Aorta (tissue), 5 donors: Measurements from ENCODE around the gene FYB1. TPM values are rescaled to one million over a fixed set of nuclear protein-coding genes. Genes with fewer than 3 reads are reported as not detected.

Experiments
- ATAC-seq: fragments of 200-7000 bp; cut with Tn5 transposase; one replicate; pipeline ENCODE4 v1.9.1; 2022; ENCODE audit warnings: moderate library complexity; ENCODE audit not compliant: low FRiP score
- DNase-seq, 2 donors: peaks; one replicate each; pipeline ENCODE4 v3.0.0-alpha.2; 2020
- H3K27ac ChIP-seq, 2 donors: one replicate each; pipeline ENCODE4 v1.5.1; 2013; ENCODE audit warnings: low read length in 2 of 2, mild to moderate bottlenecking in 2 of 2, moderate library complexity in 2 of 2, control low read depth in 1 of 2, inconsistent platforms in 1 of 2, low read depth in 1 of 2
- H3K27me3 ChIP-seq, 2 donors: one replicate each; pipeline ENCODE4 v1.6.1; 2013; ENCODE audit warnings: control low read depth in 1 of 2, low read length in 1 of 2, mild to moderate bottlenecking in 1 of 2, moderate library complexity in 1 of 2; ENCODE audit not compliant: insufficient read depth in 2 of 2, control insufficient read depth in 1 of 2
- H3K36me3 ChIP-seq, 2 donors: one replicate each; pipeline ENCODE4 v1.6.1; 2013; ENCODE audit warnings: control low read depth in 1 of 2, low read length in 1 of 2, mild to moderate bottlenecking in 1 of 2; ENCODE audit not compliant: insufficient read depth in 2 of 2, control insufficient read depth in 1 of 2
- H3K4me1 ChIP-seq, 2 donors: one replicate each; pipeline ENCODE4 v1.6.1; 2013; ENCODE audit warnings: low read length in 2 of 2, control low read depth in 1 of 2, mild to moderate bottlenecking in 1 of 2, moderate library complexity in 1 of 2; ENCODE audit not compliant: insufficient read depth in 2 of 2, control insufficient read depth in 1 of 2
- H3K4me3 ChIP-seq, 2 donors: one replicate each; pipeline ENCODE4 v1.5.1; 2013; ENCODE audit warnings: low read length in 2 of 2, control low read depth in 1 of 2, mild to moderate bottlenecking in 1 of 2
- H3K9me3 ChIP-seq: one replicate; pipeline ENCODE4 v1.6.1; 2013; ENCODE audit warnings: mild to moderate bottlenecking, low read length; ENCODE audit not compliant: control insufficient read depth
- WGBS, 2 donors: extraction: QIAGEN DNeasy Blood & Tissue Kit; methylation state at CpG; one replicate each; pipeline ENCODE4 v1.1.7; 2013; 5-methylcytosine and 5-hydroxymethylcytosine counted together
- intact Hi-C, 2 donors: fragments of 100-400 bp; cut with DNase I; formaldehyde crosslinking; loops; one replicate each; pipeline versions ENCODE4 v1.14.2 to v1.15.0; 2022
- polyA plus RNA-seq, 2 donors: library from polyadenylated mRNA; stranded (reverse); fragments of 200-250 nt; gene quantifications; one replicate each; pipeline ENCODE4 v1.2.3, GENCODE V29; 2013
- total RNA-seq, 2 donors: library from RNA; stranded (reverse); fragmentation: NEBNext Ultra II Directional; extraction: Animal tissue kit (Norgen Biotek cat#: 25700); gene quantifications; one replicate each; pipeline ENCODE4 v1.2.1, GENCODE V29; 2021
- donor health status: healthy with polysubstance abuse.
- donor health status: Bipolar disorder and iron deficiency.
- donor health status: DM: no; HTN: no; CAD: no.
- donor health status: DM: no; HTN: no; CAD: no.
- donor health status: DM: yes; HTN: yes; CAD: no.

FYB1 gene
- total and polyA plus RNA-seq, 4 donors = 0.87 to 45.8 (median 13.3) TPM

- no peak for ATAC-seq
Measured at GRCh38 chr5:39177631-39177964, 41.8 kb downstream of the FYB1 start.

DNA sequence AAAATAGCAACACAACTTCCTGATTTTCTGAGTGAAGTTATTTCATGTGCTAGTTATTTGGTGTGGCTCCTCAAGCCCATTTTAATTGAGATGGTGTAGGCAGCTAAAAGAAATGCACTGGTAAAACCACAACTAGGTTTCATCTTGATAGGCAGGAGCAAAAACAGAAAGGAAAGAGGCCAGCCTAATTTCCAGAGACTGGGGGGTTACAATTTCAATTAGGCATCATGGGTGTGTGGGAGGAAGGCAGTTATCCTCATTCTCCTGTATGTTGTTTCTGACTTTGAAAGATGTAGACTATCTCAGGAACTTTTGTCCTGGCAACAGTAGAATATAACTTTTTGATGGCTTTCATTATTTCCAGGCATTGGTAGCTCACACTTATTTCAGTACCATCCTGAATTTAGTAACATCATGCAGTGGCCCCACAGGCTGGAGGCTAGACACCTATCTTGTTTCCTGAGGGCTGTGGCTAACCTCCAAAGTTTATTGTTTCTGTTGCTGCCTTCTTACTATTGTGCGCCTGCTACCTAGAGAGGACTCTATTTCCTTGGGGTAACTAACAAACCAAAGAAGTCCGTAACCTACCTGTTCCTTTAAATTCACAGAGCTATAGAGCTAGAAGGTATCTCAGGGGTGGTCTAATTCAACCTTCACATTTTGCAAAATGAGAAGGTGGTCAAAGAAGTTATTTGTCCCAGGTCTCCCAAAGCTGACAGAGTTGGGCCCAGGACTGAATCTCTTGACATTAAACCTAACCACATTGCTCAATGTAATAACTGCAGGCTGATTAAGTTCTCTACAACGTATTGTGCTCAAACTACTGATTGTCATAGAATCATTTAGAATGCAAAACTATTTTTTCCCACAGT, 42.4 kb downstream of the FYB1 start:
- peaks cover 2% of the 10 kb centered on the region for H3K9me3 ChIP-seq
- no peak overlapping the region for H3K4me3 ChIP-seq
- H3K36me3 ChIP-seq = no peaks in the 10 kb centered on the region
- H3K4me1 ChIP-seq = peaks cover 0 to 1% of the 10 kb centered on the region in 2 donors
- no peaks in the 10 kb centered on the region for H3K27me3 ChIP-seq
- H3K27ac ChIP-seq = no peak overlapping the region
- intact Hi-C loops = no loop called here
- WGBS, 2 donors = 78 to 82% methylated on average over 3 of the region's 3 CpGs
- ATAC-seq (no peak), DNase-seq (no peak)

More at GRCh38 chr5:39177631-39177964, 41.8 kb downstream of the FYB1 start:
- H3K27me3 ChIP-seq = no peaks in the 10 kb centered on the region
- no peak overlapping the region for H3K27ac ChIP-seq
- no peaks in the 10 kb centered on the region for H3K36me3 ChIP-seq
- peaks cover 0 to 1% of the 10 kb centered on the region in 2 donors for H3K4me1 ChIP-seq
- DNase-seq = no peak
- intact Hi-C loops = no loop called here
- peaks cover 2% of the 10 kb centered on the region for H3K9me3 ChIP-seq
- WGBS, 2 donors = 67 to 78% methylated on average over 3 of the region's 3 CpGs
- H3K4me3 ChIP-seq = no peak overlapping the region

GRCh38 chr5:39175273-39175955, 43.9 kb downstream of the FYB1 start:
- peaks cover 2% of the 10 kb centered on the region for H3K9me3 ChIP-seq
- 83 to 88% methylated on average over 5 of the region's 5 CpGs for WGBS, 2 donors

GRCh38 chr5:39173069-39173468, 46.3 kb downstream of the FYB1 start:
- Histone ChIP-seq H3K4me1 (peaks cover 0 to 1% of the 10 kb centered on the region in 2 donors), H3K36me3 (no peaks in the 10 kb centered on the region), H3K27ac (no peak overlapping the region), H3K27me3 (no peaks in the 10 kb centered on the region), H3K9me3 (no peaks in the 10 kb centered on the region), H3K4me3 (no peak overlapping the region)
- WGBS, 2 donors = 91 to 95% methylated on average over 3 of the region's 3 CpGs
- no peak for DNase-seq
- ATAC-seq = no peak
- intact Hi-C loops = no loop called here

More at GRCh38 chr5:39175273-39175955, 43.9 kb downstream of the FYB1 start:
- no peaks in the 10 kb centered on the region for H3K27me3 ChIP-seq
- ATAC-seq (no peak), DNase-seq (no peak)
- H3K4me3 ChIP-seq = no peak overlapping the region
- intact Hi-C loops = no loop called here
- H3K27ac ChIP-seq = no peak overlapping the region
- peaks cover 0 to 1% of the 10 kb centered on the region in 2 donors for H3K4me1 ChIP-seq
- H3K36me3 ChIP-seq = no peaks in the 10 kb centered on the region

- DNase-seq (no peak), ATAC-seq (no peak)
- Histone ChIP-seq H3K36me3 (no peaks in the 10 kb centered on the region), H3K4me3 (no peak overlapping the region), H3K9me3 (no peaks in the 10 kb centered on the region), H3K4me1 (peaks cover 0 to 1% of the 10 kb centered on the region in 2 donors), H3K27me3 (no peaks in the 10 kb centered on the region), H3K27ac (no peak overlapping the region)
- intact Hi-C loops = no loop called here
- 90 to 91% methylated on average over 2 of the region's 2 CpGs for WGBS, 2 donors
Measured at GRCh38 chr5:39172593-39172992, 46.8 kb downstream of the FYB1 start.

- WGBS, 2 donors = 58 to 63% methylated on average over 4 of the region's 4 CpGs
- DNase-seq (no peak), ATAC-seq (no peak)
- Histone ChIP-seq H3K4me3 (no peak overlapping the region), H3K36me3 (no peaks in the 10 kb centered on the region), H3K9me3 (no peaks in the 10 kb centered on the region), H3K4me1 (peaks cover 0 to 1% of the 10 kb centered on the region in 2 donors), H3K27me3 (no peaks in the 10 kb centered on the region), H3K27ac (no peak overlapping the region)
- intact Hi-C loops = no loop called here
Measured at GRCh38 chr5:39171647-39172046, 47.7 kb downstream of the FYB1 start.

DNA sequence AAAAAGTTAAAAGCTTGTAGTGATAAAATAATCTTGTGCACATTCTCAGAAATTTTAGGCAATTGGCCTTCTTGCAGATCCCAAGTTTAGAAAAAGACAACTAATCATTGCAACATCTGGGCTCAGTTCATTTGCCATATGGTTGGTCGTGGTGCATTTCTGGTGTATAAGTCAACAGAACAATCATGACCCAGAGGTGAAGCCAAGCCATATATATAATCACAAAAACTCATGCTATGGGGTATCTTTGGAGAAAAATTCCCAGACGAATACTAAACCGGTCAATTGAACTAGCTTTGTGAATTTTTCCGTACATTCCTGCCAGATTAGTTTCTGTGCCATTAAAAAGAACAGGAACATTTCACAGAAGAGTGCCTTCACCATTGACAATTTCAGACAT, 50.3 kb downstream of the FYB1 start:
- DNase-seq (no peak), ATAC-seq (no peak)
- intact Hi-C loops = no loop called here
- H3K27ac ChIP-seq = no peak overlapping the region
- H3K4me1 ChIP-seq = no peaks in the 10 kb centered on the region
- WGBS, 2 donors = 54 to 56% methylated on average over 4 of the region's 4 CpGs
- H3K36me3 ChIP-seq = no peaks in the 10 kb centered on the region
- H3K27me3 ChIP-seq = no peaks in the 10 kb centered on the region
- no peaks in the 10 kb centered on the region for H3K9me3 ChIP-seq
- H3K4me3 ChIP-seq = no peak overlapping the region

GRCh38 chr5:39167972-39168342, 51.4 kb downstream of the FYB1 start:
- no peak overlapping the region for H3K27ac ChIP-seq
- no peak for ATAC-seq
- no peaks in the 10 kb centered on the region for H3K4me1 ChIP-seq
- H3K9me3 ChIP-seq = no peaks in the 10 kb centered on the region
- H3K4me3 ChIP-seq = no peak overlapping the region
- WGBS, 2 donors = 69 to 81% methylated on average over 2 of the region's 2 CpGs
- no peak for DNase-seq
- no peaks in the 10 kb centered on the region for H3K27me3 ChIP-seq
- intact Hi-C loops = no loop called here
- no peaks in the 10 kb centered on the region for H3K36me3 ChIP-seq
